Glutamatergic neuron (in vitro differentiated cells): ENCODE data around the gene PIK3IP1. TPM values are rescaled to one million over a fixed set of nuclear protein-coding genes. Genes with fewer than 3 reads are reported as not detected.

ENCODE experiments used
- DNase-seq: peaks from one replicate; pipeline ENCODE4 v3.0.0; 2022
- H3K27ac Mint-ChIP-seq: one replicate; pipeline ENCODE4 v1.8.0; 2020; ENCODE audit warnings: mild to moderate bottlenecking, mixed read lengths, inconsistent platforms; ENCODE audit not compliant: unreplicated experiment
- H3K27me3 Mint-ChIP-seq: one replicate; pipeline ENCODE4 v1.8.0; 2020; ENCODE audit warnings: mild to moderate bottlenecking, moderate library complexity, mixed read lengths, inconsistent platforms; ENCODE audit not compliant: unreplicated experiment
- H3K36me3 Mint-ChIP-seq: one replicate; pipeline ENCODE4 v1.8.0; 2020; ENCODE audit warnings: mild to moderate bottlenecking, mixed read lengths, inconsistent platforms; ENCODE audit not compliant: unreplicated experiment
- H3K4me1 Mint-ChIP-seq: one replicate; pipeline ENCODE4 v1.8.0; 2020; ENCODE audit warnings: mild to moderate bottlenecking, low read depth, mixed read lengths, inconsistent platforms; ENCODE audit not compliant: unreplicated experiment
- H3K4me3 Mint-ChIP-seq: one replicate; pipeline ENCODE4 v1.8.0; 2020; ENCODE audit warnings: mild to moderate bottlenecking, mixed read lengths, inconsistent platforms; ENCODE audit not compliant: unreplicated experiment
- H3K9me3 Mint-ChIP-seq: one replicate; pipeline ENCODE4 v1.8.0; 2020; ENCODE audit warnings: mild to moderate bottlenecking, moderate library complexity, mixed read lengths, inconsistent platforms; ENCODE audit not compliant: unreplicated experiment
- CTCF ChIP-seq: fragments of 200-600 bp; sonication (generic); IDR thresholded peaks from one replicate; pipeline ENCODE4 v1.5.0; 2021; ENCODE audit not compliant: partially characterized antibody, unreplicated experiment
- long read RNA-seq: library from polyadenylated mRNA; unstranded; transcript quantifications from one replicate; pipeline ENCODE4 v2.0.0, GENCODE V29; 2020; ENCODE audit not compliant: unreplicated experiment
- total RNA-seq: library from RNA; stranded (reverse); fragmentation: NEBNext Ultra II Directional; extraction: Animal tissue kit (Norgen Biotek cat#: 25700); gene quantifications from one replicate; pipeline ENCODE4 v1.2.1, GENCODE V29; 2021; ENCODE audit not compliant: unreplicated experiment

The PIK3IP1 gene
- 38.8 TPM for total RNA-seq
- long read RNA-seq, transcript PIK3IP1-201 (6 exons, 2,467 nt): major isoform, 24 of 32 reads
- long read RNA-seq, transcript PIK3IP1-203 (5 exons, 2,374 nt): minor isoform, 5 of 32 reads
- long read RNA-seq, partial matches to known transcripts: 0 of 32 reads
- long read RNA-seq, other reads (novel, unspliced or antisense): 3 of 32 reads

DNA sequence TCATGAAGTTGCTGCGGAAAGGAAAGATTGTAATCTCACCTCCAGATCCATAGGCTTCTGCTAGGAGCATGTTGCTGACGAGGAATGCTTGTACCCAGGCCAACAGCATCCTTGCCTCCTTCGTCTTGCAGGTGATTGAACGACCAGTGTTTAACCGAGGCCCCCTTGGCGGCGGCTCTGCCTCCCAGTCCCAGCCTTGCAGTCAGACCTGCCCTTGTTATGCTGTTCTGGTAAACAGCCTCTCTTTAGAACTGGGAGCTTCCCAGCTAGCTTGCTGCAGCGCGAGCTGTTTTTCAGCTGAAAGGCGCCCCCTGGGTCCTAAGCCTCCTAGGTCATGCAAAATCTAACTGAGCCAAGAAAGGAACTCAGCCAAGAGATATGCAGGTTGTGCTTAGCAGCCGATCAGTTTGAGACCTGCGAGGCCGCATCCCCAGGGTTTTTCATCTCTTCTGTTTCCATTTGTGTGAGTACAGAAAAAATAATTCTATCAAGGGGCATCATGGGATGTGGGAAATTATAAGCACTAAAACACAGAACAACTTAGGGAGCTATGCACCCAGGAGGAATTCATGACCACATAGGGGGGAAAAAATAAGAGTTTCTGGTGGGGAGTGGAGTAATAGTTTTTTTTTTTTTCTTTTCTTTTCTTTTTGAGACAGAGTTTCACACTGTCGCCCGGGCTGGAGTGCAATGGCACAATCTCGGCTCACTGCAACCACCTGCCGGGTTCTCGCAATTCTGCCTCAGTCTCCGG is at the start of gene PIK3IP1:
TSS of gene PIK3IP1 (minus strand) at position 253 of the 754 bp plus-strand sequence. CDS start at position 109, 144 bp downstream.
- Mint-ChIP-seq H3K4me3 (peak within 1 kb of the TSS; percentile 100), H3K27me3 (no peaks in the 10 kb centered on the region), H3K9me3 (peaks cover 14% of the 10 kb centered on the region), H3K36me3 (no peaks in the 10 kb centered on the region), H3K27ac (peak within 1 kb of the TSS; percentile 99), H3K4me1 (peaks cover 8% of the 10 kb centered on the region)
- TF ChIP-seq CTCF: peak; percentile 44
- peak; percentile 88 for DNase-seq

- peak overlapping the region; percentile 99 for H3K27ac Mint-ChIP-seq
- peaks cover 14% of the 10 kb centered on the region for H3K9me3 Mint-ChIP-seq
- peaks cover 28% of the 10 kb centered on the region for H3K4me1 Mint-ChIP-seq
- H3K4me3 Mint-ChIP-seq: peak overlapping the region; percentile 91
- peaks cover 26% of the 10 kb centered on the region for H3K27me3 Mint-ChIP-seq
- H3K36me3 Mint-ChIP-seq: no peaks in the 10 kb centered on the region
- DNase-seq: no peak
- no peak for TF ChIP-seq CTCF
Observed at GRCh38 chr22:31341386-31342088, 49.2 kb upstream of the PIK3IP1 start.

DNA sequence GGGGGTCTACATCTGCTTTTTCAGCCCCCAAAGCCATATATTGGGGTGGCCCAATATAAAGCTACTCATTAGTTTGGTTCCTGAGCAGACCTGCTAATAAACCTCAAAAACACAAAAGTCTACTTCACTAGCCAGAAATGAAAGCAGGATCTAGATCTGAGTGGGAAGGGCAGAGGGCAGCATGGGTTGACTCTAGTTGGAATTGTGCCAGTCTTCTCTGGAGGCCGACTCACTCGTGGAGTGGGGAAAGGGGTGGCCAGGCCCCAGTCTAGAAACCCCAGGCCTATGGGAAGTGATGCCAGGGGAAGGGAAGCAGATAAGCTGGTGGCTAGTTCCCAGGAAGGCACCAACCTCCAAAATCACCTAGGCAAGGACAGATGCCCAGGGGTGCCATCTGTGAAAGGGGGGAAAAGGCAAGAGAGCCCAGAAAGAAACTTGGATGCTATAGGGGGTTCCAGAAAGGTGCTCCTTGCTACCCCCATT is 48.5 kb upstream of the PIK3IP1 start:
- H3K27ac Mint-ChIP-seq: peak overlapping the region; percentile 66
- peaks cover 30% of the 10 kb centered on the region for H3K4me1 Mint-ChIP-seq
- peaks cover 14% of the 10 kb centered on the region for H3K9me3 Mint-ChIP-seq
- no peaks in the 10 kb centered on the region for H3K36me3 Mint-ChIP-seq
- H3K27me3 Mint-ChIP-seq: peaks cover 26% of the 10 kb centered on the region
- no peak for DNase-seq
- H3K4me3 Mint-ChIP-seq: peak overlapping the region; percentile 72
- TF ChIP-seq CTCF: no peak

DNA sequence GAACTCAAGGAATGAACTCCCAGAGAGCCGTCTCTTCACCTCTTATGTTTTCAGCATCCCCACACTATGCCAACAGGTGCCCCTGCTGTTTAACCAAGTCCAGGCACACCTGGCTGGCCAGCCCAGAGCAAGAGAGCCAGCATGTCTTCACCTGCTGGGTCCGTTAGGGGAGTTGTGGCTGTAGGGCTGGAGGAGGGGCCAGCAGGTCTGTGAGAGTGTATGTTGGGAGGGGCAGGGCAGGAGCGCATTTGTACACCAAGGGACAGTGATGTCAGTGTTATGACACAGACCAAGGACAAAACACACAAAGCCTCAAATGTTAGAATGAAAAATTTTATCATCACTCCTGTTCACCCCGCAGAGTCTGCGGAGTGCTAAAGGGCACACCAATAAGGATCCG is 48.1 kb upstream of the PIK3IP1 start:
- peak overlapping the region; percentile 72 for H3K27ac Mint-ChIP-seq
- H3K4me1 Mint-ChIP-seq: peaks cover 30% of the 10 kb centered on the region
- H3K36me3 Mint-ChIP-seq: no peaks in the 10 kb centered on the region
- H3K4me3 Mint-ChIP-seq: peak overlapping the region; percentile 72
- no peak for TF ChIP-seq CTCF
- H3K9me3 Mint-ChIP-seq: peaks cover 13% of the 10 kb centered on the region
- no peak for DNase-seq
- H3K27me3 Mint-ChIP-seq: peaks cover 26% of the 10 kb centered on the region
